ENCODE measurements around the gene PXDN. TPM values are rescaled to one million over a fixed set of nuclear protein-coding genes. Genes with fewer than 3 reads are reported as not detected.

Gene PXDN
- total and polyA plus RNA-seq, 2 of the 13 experiments (the other 11 are each of a cell fraction or from before 2014, with no cell fraction given) = not detected

DNA sequence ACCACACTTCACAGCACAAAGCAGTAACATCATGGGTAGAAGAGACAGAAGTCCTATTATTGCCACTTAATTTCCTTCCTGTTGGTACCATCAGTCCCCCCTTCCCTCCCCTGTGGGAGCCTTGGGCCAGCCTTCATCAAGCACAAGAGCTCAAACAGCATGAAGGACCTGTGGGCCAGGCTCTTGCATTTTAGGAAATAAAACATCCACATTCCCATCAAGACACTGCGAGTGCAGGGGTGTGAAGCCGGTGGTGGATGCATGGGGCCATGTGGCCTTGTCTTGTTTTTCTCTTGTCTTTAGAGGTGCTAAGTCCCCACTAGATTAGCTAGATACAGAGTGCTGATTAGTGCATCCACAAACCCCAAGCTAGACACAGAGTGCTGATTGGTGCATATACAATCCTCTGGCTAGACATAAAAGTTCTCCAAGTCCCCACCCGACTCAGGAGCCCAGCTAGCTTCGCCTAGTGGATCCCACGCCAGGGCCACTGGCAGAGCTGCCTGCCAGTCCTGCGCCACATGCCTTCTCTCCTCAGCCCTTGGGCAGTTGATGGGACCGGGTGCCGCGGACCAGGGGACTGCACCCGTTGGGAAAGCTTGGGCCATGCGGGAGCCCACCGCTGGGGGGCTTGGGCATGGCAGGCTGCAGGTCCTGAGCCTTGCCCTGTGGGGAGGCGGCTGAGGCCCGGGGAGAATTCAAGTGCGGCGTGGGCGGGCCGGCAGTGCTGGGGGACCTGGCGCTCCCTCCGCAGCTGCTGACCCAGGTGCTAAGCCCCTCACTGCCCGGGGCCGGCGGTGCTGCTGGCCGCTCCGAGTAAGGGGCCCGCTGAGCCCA, 14.7 kb upstream of the PXDN start (continued):
- TF ChIP-seq, protein P1, sequence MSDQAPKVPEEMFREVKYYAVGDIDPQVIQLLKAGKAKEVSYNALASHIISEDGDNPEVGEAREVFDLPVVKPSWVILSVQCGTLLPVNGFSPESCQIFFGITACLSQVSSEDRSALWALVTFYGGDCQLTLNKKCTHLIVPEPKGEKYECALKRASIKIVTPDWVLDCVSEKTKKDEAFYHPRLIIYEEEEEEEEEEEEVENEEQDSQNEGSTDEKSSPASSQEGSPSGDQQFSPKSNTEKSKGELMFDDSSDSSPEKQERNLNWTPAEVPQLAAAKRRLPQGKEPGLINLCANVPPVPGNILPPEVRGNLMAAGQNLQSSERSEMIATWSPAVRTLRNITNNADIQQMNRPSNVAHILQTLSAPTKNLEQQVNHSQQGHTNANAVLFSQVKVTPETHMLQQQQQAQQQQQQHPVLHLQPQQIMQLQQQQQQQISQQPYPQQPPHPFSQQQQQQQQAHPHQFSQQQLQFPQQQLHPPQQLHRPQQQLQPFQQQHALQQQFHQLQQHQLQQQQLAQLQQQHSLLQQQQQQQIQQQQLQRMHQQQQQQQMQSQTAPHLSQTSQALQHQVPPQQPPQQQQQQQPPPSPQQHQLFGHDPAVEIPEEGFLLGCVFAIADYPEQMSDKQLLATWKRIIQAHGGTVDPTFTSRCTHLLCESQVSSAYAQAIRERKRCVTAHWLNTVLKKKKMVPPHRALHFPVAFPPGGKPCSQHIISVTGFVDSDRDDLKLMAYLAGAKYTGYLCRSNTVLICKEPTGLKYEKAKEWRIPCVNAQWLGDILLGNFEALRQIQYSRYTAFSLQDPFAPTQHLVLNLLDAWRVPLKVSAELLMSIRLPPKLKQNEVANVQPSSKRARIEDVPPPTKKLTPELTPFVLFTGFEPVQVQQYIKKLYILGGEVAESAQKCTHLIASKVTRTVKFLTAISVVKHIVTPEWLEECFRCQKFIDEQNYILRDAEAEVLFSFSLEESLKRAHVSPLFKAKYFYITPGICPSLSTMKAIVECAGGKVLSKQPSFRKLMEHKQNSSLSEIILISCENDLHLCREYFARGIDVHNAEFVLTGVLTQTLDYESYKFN (CRISPR knock-in tag; conservative IDR thresholded peaks at IDR 0.05) = no peak
- TF ChIP-seq, protein P2, sequence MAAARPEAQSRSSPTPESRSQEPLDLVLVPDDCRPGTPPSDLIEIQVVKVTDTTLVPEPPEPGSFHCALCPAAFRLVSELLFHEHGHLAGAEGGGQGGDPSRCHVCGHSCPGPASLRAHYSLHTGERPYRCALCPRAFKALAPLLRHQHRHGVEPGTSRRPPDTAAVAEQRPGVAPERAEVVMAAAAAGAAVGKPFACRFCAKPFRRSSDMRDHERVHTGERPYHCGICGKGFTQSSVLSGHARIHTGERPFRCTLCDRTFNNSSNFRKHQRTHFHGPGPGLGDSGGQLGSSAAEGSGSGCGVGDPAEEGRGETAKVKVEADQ (CRISPR knock-in tag; IDR thresholded peaks at IDR 0.05; ENCODE audit: borderline replicate concordance) = no peak
- TF ChIP-seq, protein P3, sequence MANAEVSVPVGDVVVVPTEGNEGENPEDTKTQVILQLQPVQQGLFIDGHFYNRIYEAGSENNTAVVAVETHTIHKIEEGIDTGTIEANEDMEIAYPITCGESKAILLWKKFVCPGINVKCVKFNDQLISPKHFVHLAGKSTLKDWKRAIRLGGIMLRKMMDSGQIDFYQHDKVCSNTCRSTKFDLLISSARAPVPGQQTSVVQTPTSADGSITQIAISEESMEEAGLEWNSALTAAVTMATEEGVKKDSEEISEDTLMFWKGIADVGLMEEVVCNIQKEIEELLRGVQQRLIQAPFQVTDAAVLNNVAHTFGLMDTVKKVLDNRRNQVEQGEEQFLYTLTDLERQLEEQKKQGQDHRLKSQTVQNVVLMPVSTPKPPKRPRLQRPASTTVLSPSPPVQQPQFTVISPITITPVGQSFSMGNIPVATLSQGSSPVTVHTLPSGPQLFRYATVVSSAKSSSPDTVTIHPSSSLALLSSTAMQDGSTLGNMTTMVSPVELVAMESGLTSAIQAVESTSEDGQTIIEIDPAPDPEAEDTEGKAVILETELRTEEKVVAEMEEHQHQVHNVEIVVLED (CRISPR knock-in tag; IDR thresholded peaks at IDR 0.05; ENCODE audit: borderline replicate concordance) = no peak
- TF ChIP-seq ISL2 (CRISPR knock-in tag; IDR thresholded peaks at IDR 0.05) = no peak
- TF ChIP-seq, protein P4, sequence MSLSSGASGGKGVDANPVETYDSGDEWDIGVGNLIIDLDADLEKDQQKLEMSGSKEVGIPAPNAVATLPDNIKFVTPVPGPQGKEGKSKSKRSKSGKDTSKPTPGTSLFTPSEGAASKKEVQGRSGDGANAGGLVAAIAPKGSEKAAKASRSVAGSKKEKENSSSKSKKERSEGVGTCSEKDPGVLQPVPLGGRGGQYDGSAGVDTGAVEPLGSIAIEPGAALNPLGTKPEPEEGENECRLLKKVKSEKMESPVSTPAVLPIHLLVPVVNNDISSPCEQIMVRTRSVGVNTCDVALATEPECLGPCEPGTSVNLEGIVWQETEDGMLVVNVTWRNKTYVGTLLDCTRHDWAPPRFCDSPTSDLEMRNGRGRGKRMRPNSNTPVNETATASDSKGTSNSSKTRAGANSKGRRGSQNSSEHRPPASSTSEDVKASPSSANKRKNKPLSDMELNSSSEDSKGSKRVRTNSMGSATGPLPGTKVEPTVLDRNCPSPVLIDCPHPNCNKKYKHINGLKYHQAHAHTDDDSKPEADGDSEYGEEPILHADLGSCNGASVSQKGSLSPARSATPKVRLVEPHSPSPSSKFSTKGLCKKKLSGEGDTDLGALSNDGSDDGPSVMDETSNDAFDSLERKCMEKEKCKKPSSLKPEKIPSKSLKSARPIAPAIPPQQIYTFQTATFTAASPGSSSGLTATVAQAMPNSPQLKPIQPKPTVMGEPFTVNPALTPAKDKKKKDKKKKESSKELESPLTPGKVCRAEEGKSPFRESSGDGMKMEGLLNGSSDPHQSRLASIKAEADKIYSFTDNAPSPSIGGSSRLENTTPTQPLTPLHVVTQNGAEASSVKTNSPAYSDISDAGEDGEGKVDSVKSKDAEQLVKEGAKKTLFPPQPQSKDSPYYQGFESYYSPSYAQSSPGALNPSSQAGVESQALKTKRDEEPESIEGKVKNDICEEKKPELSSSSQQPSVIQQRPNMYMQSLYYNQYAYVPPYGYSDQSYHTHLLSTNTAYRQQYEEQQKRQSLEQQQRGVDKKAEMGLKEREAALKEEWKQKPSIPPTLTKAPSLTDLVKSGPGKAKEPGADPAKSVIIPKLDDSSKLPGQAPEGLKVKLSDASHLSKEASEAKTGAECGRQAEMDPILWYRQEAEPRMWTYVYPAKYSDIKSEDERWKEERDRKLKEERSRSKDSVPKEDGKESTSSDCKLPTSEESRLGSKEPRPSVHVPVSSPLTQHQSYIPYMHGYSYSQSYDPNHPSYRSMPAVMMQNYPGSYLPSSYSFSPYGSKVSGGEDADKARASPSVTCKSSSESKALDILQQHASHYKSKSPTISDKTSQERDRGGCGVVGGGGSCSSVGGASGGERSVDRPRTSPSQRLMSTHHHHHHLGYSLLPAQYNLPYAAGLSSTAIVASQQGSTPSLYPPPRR (CRISPR knock-in tag; IDR thresholded peaks at IDR 0.05; ENCODE audit: borderline replicate concordance) = no peak
